C4-2B (cell line): ENCODE data around the gene TNS1.

Experiments used
- H3K27ac ChIP-seq: fragments of 450-650 bp; 2 replicates; pipeline ENCODE4 v1.5.1; 2017
- CTCF ChIP-seq: fragments of 450-650 bp; conservative IDR thresholded peaks from 2 replicates; pipeline ENCODE4 v1.5.1; 2017; ENCODE audit warnings: mild to moderate bottlenecking
- ZFX ChIP-seq: fragments of 450-650 bp; IDR thresholded peaks from 2 replicates; pipeline ENCODE4 v1.6.1; 2017

Gene TNS1

GRCh38 chr2:218014706-218015585 lies 12.2 kb upstream of the TNS1 start:
- no peak overlapping the region for H3K27ac ChIP-seq

GRCh38 chr2:218013289-218013688 lies 10.5 kb upstream of the TNS1 start:
- no peak overlapping the region for H3K27ac ChIP-seq
- TF ChIP-seq ZFX = no peak
- TF ChIP-seq CTCF = no peak

More at GRCh38 chr2:218014706-218015585, 12.2 kb upstream of the TNS1 start:
- TF ChIP-seq CTCF = no peak
- TF ChIP-seq ZFX = no peak

- H3K27ac ChIP-seq = no peak overlapping the region
- TF ChIP-seq ZFX = no peak
- no peak for TF ChIP-seq CTCF
These were observed 9.5 kb upstream of the TNS1 start for GRCh38 chr2:218012284-218012683.

- H3K27ac ChIP-seq = no peak overlapping the region
- TF ChIP-seq CTCF (no peak), ZFX (no peak)
These were observed 8.9 kb upstream of the TNS1 start for GRCh38 chr2:218011653-218012040.

- H3K27ac ChIP-seq = no peak overlapping the region
- TF ChIP-seq ZFX = no peak
- TF ChIP-seq CTCF = no peak
These were observed 8.3 kb upstream of the TNS1 start for GRCh38 chr2:218010984-218011652.

- TF ChIP-seq CTCF = no peak; the same call in 1 of the 2 replicates
- no peak for TF ChIP-seq ZFX
- H3K27ac ChIP-seq = no peak overlapping the region
These were observed 7.6 kb upstream of the TNS1 start for GRCh38 chr2:218010140-218010983.

- H3K27ac ChIP-seq = no peak overlapping the region
- TF ChIP-seq CTCF (no peak), ZFX (no peak)
These were observed 7.0 kb upstream of the TNS1 start for GRCh38 chr2:218009765-218010139.
